Aorta (tissue), 5 donors: ENCODE data around the gene SYNGR1. TPM values are rescaled to one million over a fixed set of nuclear protein-coding genes. Genes with fewer than 3 reads are reported as not detected.

Experiments used
- ATAC-seq: fragments of 200-7000 bp; cut with Tn5 transposase; one replicate; pipeline ENCODE4 v1.9.1; 2022; ENCODE audit warnings: moderate library complexity; ENCODE audit not compliant: low FRiP score
- DNase-seq, 2 donors: peaks; one replicate each; pipeline ENCODE4 v3.0.0-alpha.2; 2020
- H3K27ac ChIP-seq, 2 donors: one replicate each; pipeline ENCODE4 v1.5.1; 2013; ENCODE audit warnings: low read length in 2 of 2, mild to moderate bottlenecking in 2 of 2, moderate library complexity in 2 of 2, control low read depth in 1 of 2, inconsistent platforms in 1 of 2, low read depth in 1 of 2
- H3K27me3 ChIP-seq, 2 donors: one replicate each; pipeline ENCODE4 v1.6.1; 2013; ENCODE audit warnings: control low read depth in 1 of 2, low read length in 1 of 2, mild to moderate bottlenecking in 1 of 2, moderate library complexity in 1 of 2; ENCODE audit not compliant: insufficient read depth in 2 of 2, control insufficient read depth in 1 of 2
- H3K36me3 ChIP-seq, 2 donors: one replicate each; pipeline ENCODE4 v1.6.1; 2013; ENCODE audit warnings: control low read depth in 1 of 2, low read length in 1 of 2, mild to moderate bottlenecking in 1 of 2; ENCODE audit not compliant: insufficient read depth in 2 of 2, control insufficient read depth in 1 of 2
- H3K4me1 ChIP-seq, 2 donors: one replicate each; pipeline ENCODE4 v1.6.1; 2013; ENCODE audit warnings: low read length in 2 of 2, control low read depth in 1 of 2, mild to moderate bottlenecking in 1 of 2, moderate library complexity in 1 of 2; ENCODE audit not compliant: insufficient read depth in 2 of 2, control insufficient read depth in 1 of 2
- H3K4me3 ChIP-seq, 2 donors: one replicate each; pipeline ENCODE4 v1.5.1; 2013; ENCODE audit warnings: low read length in 2 of 2, control low read depth in 1 of 2, mild to moderate bottlenecking in 1 of 2
- H3K9me3 ChIP-seq: one replicate; pipeline ENCODE4 v1.6.1; 2013; ENCODE audit warnings: mild to moderate bottlenecking, low read length; ENCODE audit not compliant: control insufficient read depth
- WGBS, 2 donors: extraction: QIAGEN DNeasy Blood & Tissue Kit; methylation state at CpG; one replicate each; pipeline ENCODE4 v1.1.7; 2013; 5-methylcytosine and 5-hydroxymethylcytosine counted together
- intact Hi-C, 2 donors: fragments of 100-400 bp; cut with DNase I; formaldehyde crosslinking; loops; one replicate each; pipeline versions ENCODE4 v1.14.2 to v1.15.0; 2022
- polyA plus RNA-seq, 2 donors: library from polyadenylated mRNA; stranded (reverse); fragments of 200-250 nt; gene quantifications; one replicate each; pipeline ENCODE4 v1.2.3, GENCODE V29; 2013
- total RNA-seq, 2 donors: library from RNA; stranded (reverse); fragmentation: NEBNext Ultra II Directional; extraction: Animal tissue kit (Norgen Biotek cat#: 25700); gene quantifications; one replicate each; pipeline ENCODE4 v1.2.1, GENCODE V29; 2021
- donor health status: healthy with polysubstance abuse.
- donor health status: Bipolar disorder and iron deficiency.
- donor health status: DM: no; HTN: no; CAD: no.
- donor health status: DM: no; HTN: no; CAD: no.
- donor health status: DM: yes; HTN: yes; CAD: no.

The SYNGR1 gene
- total and polyA plus RNA-seq, 4 donors = 5.1 to 26.7 (median 17.0) TPM

DNA sequence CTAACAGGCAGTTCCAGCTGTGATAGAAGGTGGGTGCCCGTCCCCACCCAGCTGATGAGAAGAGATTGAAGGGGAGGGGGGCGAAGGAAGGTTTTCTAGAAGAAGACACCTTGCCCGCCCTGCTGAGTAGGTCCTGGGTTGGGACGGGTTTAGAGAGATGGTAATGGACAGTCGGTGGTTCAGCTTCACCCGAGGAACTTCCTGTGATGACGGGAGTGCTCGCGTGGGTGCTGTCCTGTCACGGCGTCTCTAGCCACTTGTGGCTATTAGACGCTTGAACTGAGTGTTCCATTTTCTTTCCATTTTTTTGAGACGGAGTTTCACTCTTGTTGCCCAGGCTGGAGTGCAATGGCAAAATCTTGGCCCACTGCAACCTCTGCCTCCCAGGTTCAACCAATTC lies 79.4 kb downstream of the SYNGR1 start:
- peak; percentile 14 to 55 for DNase-seq
- H3K4me1 ChIP-seq = peaks cover 0 to 5% of the 10 kb centered on the region in 2 donors
- no peak for ATAC-seq
- 90 to 94% methylated on average over 13 of the region's 13 CpGs for WGBS, 2 donors
- intact Hi-C loops = no loop called here
- H3K36me3 ChIP-seq = peaks cover 0 to 6% of the 10 kb centered on the region in 2 donors
- H3K9me3 ChIP-seq = no peaks in the 10 kb centered on the region
- H3K27me3 ChIP-seq = no peaks in the 10 kb centered on the region
- H3K27ac ChIP-seq = no peak overlapping the region
- no peak overlapping the region for H3K4me3 ChIP-seq

- Histone ChIP-seq H3K4me3 (no peak overlapping the region), H3K4me1 (peaks cover 0 to 5% of the 10 kb centered on the region in 2 donors), H3K27ac (peak overlapping the region; percentile 2 to 98), H3K9me3 (no peaks in the 10 kb centered on the region), H3K27me3 (no peaks in the 10 kb centered on the region), H3K36me3 (peaks cover 0 to 6% of the 10 kb centered on the region in 2 donors)
- DNase-seq = peak; percentile 44 to 75
- ATAC-seq = no peak
- intact Hi-C loops = loop anchor here in 1 of 2 donors (5.0 kb wide), 1 partner anchor 92 kb away; the partner anchor contains the start of gene ATF4
- 85 to 88% methylated on average over 27 of the region's 27 CpGs for WGBS, 2 donors
Measured at GRCh38 chr22:39429916-39430575, 80.3 kb downstream of the SYNGR1 start.

- DNase-seq = peak; percentile 38 to 58
- no peak for ATAC-seq
- Histone ChIP-seq H3K27ac (peak overlapping the region; percentile 81 to 98), H3K9me3 (no peaks in the 10 kb centered on the region), H3K4me1 (peaks cover 0 to 5% of the 10 kb centered on the region in 2 donors), H3K27me3 (no peaks in the 10 kb centered on the region), H3K4me3 (no peak overlapping the region), H3K36me3 (peaks cover 0 to 6% of the 10 kb centered on the region in 2 donors)
- intact Hi-C loops = loop anchor here in 1 of 2 donors (5.0 kb wide), 1 partner anchor 92 kb away; the partner anchor contains the start of gene ATF4
- 65 to 66% methylated on average over 10 of the region's 10 CpGs for WGBS, 2 donors
Measured at GRCh38 chr22:39430576-39431150, 80.9 kb downstream of the SYNGR1 start.

DNA sequence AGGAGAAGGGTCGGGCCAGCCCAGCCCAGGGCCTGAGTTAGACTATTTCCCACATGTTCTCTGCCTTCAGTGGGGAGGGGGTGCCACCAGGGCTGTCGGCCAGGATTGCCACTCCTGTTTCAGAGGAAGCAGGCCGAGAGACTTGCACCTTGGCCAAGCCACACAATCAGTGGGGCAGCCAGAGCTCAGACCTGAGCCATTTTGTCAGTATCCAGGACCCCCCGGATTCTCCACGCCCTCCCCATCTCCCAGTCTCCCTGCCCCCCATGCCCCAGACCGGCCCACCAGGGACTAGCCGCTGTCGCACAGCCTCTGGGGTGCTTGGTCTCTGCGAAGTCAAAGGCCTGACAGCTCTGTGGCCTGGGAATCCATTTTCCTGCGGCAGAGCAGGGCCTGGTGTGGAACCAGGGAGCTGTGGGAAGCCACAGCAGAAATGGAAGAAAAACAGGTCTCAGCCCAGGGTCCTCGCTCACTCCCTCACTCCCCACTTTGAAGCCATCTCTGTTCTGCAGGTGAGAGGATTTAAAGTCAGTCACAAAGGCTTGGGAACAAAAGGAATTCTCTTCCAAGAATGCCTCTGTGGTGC lies 81.5 kb downstream of the SYNGR1 start:
- 26 to 32% methylated on average over 11 of the region's 11 CpGs for WGBS, 2 donors
- intact Hi-C loops = loop anchor here in 1 of 2 donors (5.0 kb wide), 1 partner anchor 91 kb away; the partner anchor contains the start of gene ATF4
- ATAC-seq (no peak), DNase-seq (peak; percentile 48 to 75)
- H3K4me3 ChIP-seq = no peak overlapping the region
- peaks cover 0 to 5% of the 10 kb centered on the region in 2 donors for H3K4me1 ChIP-seq
- H3K27ac ChIP-seq = peak overlapping the region; percentile 81 to 98
- peaks cover 0 to 6% of the 10 kb centered on the region in 2 donors for H3K36me3 ChIP-seq
- H3K9me3 ChIP-seq = no peaks in the 10 kb centered on the region
- H3K27me3 ChIP-seq = no peaks in the 10 kb centered on the region

DNA sequence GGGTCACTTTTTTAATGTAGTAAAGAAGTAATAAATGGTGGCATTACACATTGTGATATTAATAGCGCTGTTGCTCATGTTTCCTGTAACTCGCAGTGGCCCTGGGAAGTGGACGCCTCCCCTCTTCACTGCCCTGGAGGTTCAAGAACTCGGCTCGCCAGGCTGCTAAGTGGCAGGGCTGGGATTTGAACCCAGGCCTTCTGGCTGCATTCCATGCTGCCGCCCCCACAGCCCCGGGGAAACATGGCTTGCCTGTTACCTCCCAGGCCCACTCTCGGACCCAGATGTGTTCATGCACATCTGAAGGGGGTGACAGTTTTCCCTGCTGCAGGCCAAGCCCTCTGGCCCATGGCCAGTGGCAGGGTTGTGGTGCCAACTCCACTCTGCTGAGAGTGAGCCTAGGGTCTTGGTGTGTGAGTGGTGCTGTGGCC lies 82.0 kb downstream of the SYNGR1 start:
- peaks cover 0 to 5% of the 10 kb centered on the region in 2 donors for H3K4me1 ChIP-seq
- H3K27ac ChIP-seq = peak overlapping the region; percentile 64 to 75
- intact Hi-C loops = loop anchor here in 1 of 2 donors (5.0 kb wide), 1 partner anchor 90 kb away; the partner anchor contains the start of gene ATF4
- 4 to 8% methylated on average over 8 of the region's 8 CpGs for WGBS, 2 donors
- H3K4me3 ChIP-seq = no peak overlapping the region
- DNase-seq = peak; percentile 82 to 87
- H3K9me3 ChIP-seq = no peaks in the 10 kb centered on the region
- H3K27me3 ChIP-seq = no peaks in the 10 kb centered on the region
- ATAC-seq = peak; percentile 76
- peaks cover 0 to 2% of the 10 kb centered on the region in 2 donors for H3K36me3 ChIP-seq

GRCh38 chr22:39432361-39432811 lies 82.6 kb downstream of the SYNGR1 start:
- WGBS, 2 donors = 82 to 86% methylated on average over 10 of the region's 10 CpGs
- peaks cover 0 to 2% of the 10 kb centered on the region in 2 donors for H3K36me3 ChIP-seq
- DNase-seq (peak in 1 of 2 donors; percentile 63), ATAC-seq (no peak)
- peak overlapping the region; percentile 64 to 75 for H3K27ac ChIP-seq
- H3K27me3 ChIP-seq = no peaks in the 10 kb centered on the region
- no peaks in the 10 kb centered on the region for H3K9me3 ChIP-seq
- H3K4me1 ChIP-seq = peaks cover under 1 to 5% of the 10 kb centered on the region in 2 donors
- no peak overlapping the region for H3K4me3 ChIP-seq
- intact Hi-C loops = loop anchor here in 1 of 2 donors (5.0 kb wide), 1 partner anchor 90 kb away; the partner anchor contains the start of gene ATF4

- no peaks in the 10 kb centered on the region for H3K36me3 ChIP-seq
- no peaks in the 10 kb centered on the region for H3K9me3 ChIP-seq
- no peak overlapping the region for H3K4me3 ChIP-seq
- DNase-seq = peak in 1 of 2 donors; percentile 70
- WGBS, 2 donors = 87 to 89% methylated on average over 30 to 31 of the region's 31 CpGs
- no peaks in the 10 kb centered on the region for H3K27me3 ChIP-seq
- intact Hi-C loops = loop anchor here in 1 of 2 donors (5.0 kb wide), 1 partner anchor 89 kb away; the partner anchor contains the start of gene ATF4
- H3K4me1 ChIP-seq = peaks cover 1 to 5% of the 10 kb centered on the region in 2 donors
- H3K27ac ChIP-seq = no peak overlapping the region
- ATAC-seq = no peak
Measured at GRCh38 chr22:39433476-39434242, 83.9 kb downstream of the SYNGR1 start.

DNA sequence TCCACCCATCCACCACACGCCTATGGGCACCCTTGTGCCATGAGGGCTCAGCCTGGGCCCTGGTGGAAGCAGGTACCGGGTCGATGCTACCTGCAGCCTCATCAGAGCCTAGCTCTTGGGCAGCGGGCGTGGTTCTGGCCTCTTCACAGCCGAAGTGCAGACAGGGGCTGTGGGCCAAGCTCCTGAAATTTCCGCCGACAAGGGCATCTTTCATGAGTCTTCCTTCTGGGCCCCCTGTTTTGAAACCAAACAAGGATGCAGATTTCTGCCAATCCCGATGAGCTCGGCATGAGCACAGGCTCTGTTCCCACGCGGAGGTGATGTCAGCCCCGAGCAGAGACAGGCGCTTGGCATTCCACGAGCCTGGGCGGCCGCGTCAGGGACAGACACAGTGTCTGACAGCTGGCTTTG lies 84.5 kb downstream of the SYNGR1 start:
- Histone ChIP-seq H3K4me3 (no peak overlapping the region), H3K9me3 (no peaks in the 10 kb centered on the region), H3K36me3 (no peaks in the 10 kb centered on the region), H3K27ac (no peak overlapping the region), H3K4me1 (peaks cover 1 to 5% of the 10 kb centered on the region in 2 donors), H3K27me3 (no peaks in the 10 kb centered on the region)
- peak in 1 of 2 donors; percentile 83 for DNase-seq
- intact Hi-C loops = loop anchor here in 1 of 2 donors (5.0 kb wide), 1 partner anchor 88 kb away; the partner anchor contains the start of gene ATF4
- ATAC-seq = no peak
- 42 to 56% methylated on average over 18 of the region's 18 CpGs for WGBS, 2 donors
